Panc1 (cell line): Measurements from ENCODE around the gene KMT5C. TPM values are rescaled to one million over a fixed set of nuclear protein-coding genes. Genes with fewer than 3 reads are reported as not detected.

Experiments used
- ATAC-seq: fragments of 200-7000 bp; cut with Tn5 transposase; 2 replicates; pipeline ENCODE4 v1.9.1; 2020; ENCODE audit warnings: mild to moderate bottlenecking, moderate library complexity
- BruUV-seq: library from RNA; stranded (reverse); fragments of 400-500 nt; replicated peaks from 2 replicates; lab custom pipeline; 2021; lab: Mats Ljungman, UMichigan
- CTCF ChIA-PET: fragments of 300-600 bp; sonication (Branson Sonifier 250); formaldehyde crosslinking; loops from one replicate; lab custom pipeline; 2022; ENCODE audit warnings: antibody characterized with exemption; lab: Charles Lee
- POLR2A ChIA-PET: fragments of 300-600 bp; sonication (Branson Sonifier 250); formaldehyde crosslinking; loops from one replicate; lab custom pipeline; 2022; ENCODE audit warnings: antibody characterized with exemption; lab: Charles Lee
- DNase-seq: peaks from one replicate; pipeline ENCODE4 v3.0.0-alpha.2; 2010; ENCODE audit warnings: low read depth, low spot score
- H3K27ac ChIP-seq: 2 replicates; pipeline ENCODE4 v1.5.1; 2011; ENCODE audit warnings: mild to moderate bottlenecking, low read length, inconsistent platforms
- H3K27me3 ChIP-seq: fragments of 200-500 bp; sonication (Bioruptor generic); 2 replicates; pipeline ENCODE4 v1.6.0; 2014; ENCODE audit warnings: low read length, inconsistent platforms; ENCODE audit not compliant: control insufficient read depth, insufficient read depth
- H3K36me3 ChIP-seq: fragments of 200-500 bp; sonication (Bioruptor generic); 2 replicates; pipeline ENCODE4 v1.5.1; 2014; ENCODE audit warnings: inconsistent platforms, mild to moderate bottlenecking, low read length, moderate library complexity; ENCODE audit not compliant: control insufficient read depth, insufficient read depth
- H3K4me1 ChIP-seq: 2 replicates; pipeline ENCODE4 v1.5.1; 2011; ENCODE audit warnings: inconsistent platforms, mild to moderate bottlenecking, low read length, moderate library complexity; ENCODE audit not compliant: control insufficient read depth, insufficient read depth
- H3K4me3 ChIP-seq, 2 experiments: 2 replicates each; pipeline ENCODE4 v1.5.1; 2011 to 2012; ENCODE audit warnings: low read depth in 2 of 2, low read length in 2 of 2, mild to moderate bottlenecking in 2 of 2, inconsistent platforms in 1 of 2, moderate library complexity in 1 of 2
- H3K9me3 ChIP-seq: fragments of 200-500 bp; sonication (Bioruptor generic); 2 replicates; pipeline ENCODE4 v1.5.1; 2014; ENCODE audit warnings: low read depth, mild to moderate bottlenecking, inconsistent platforms, low read length, moderate library complexity; ENCODE audit not compliant: control insufficient read depth, insufficient read depth
- CTCF ChIP-seq: fragments of 450-650 bp; IDR thresholded peaks from 2 replicates; pipeline ENCODE4 v1.5.1; 2017; ENCODE audit warnings: mild to moderate bottlenecking
- POLR2AphosphoS5 ChIP-seq: IDR thresholded peaks from 2 replicates; pipeline ENCODE4 v1.6.1; 2012; ENCODE audit warnings: mild to moderate bottlenecking, low read depth, low read length, moderate library complexity
- REST ChIP-seq, 2 experiments: IDR thresholded peaks; 2 replicates each; pipeline ENCODE4 v1.6.1; 2011 to 2012; ENCODE audit warnings: low read depth in 2 of 2, control low read depth in 1 of 2, low read length in 1 of 2, mild to moderate bottlenecking in 1 of 2, moderate library complexity in 1 of 2; ENCODE audit not compliant: insufficient read depth in 1 of 2
- SIN3A ChIP-seq: IDR thresholded peaks from 2 replicates; pipeline ENCODE4 v1.6.1; 2012; ENCODE audit warnings: low read depth, mild to moderate bottlenecking, low read length, moderate library complexity, borderline replicate concordance; ENCODE audit not compliant: insufficient read depth
- TCF7L2 ChIP-seq: IDR thresholded peaks from 2 replicates; pipeline ENCODE4 v1.6.1; 2011; ENCODE audit warnings: mild to moderate bottlenecking, low read depth, low read length, inconsistent platforms
- in situ Hi-C: cut with HindIII; loops from 2 replicates; pipeline ENCODE4 v1.10.0; 2016; ENCODE audit warnings: low sequenced_read_pairs, low pct_unique_long_range_greater_than_20kb
- intact Hi-C: fragments of 100-400 bp; cut with micrococcal nuclease; formaldehyde crosslinking; loops from one replicate; pipeline ENCODE4 v1.10.0; 2022; ENCODE audit not compliant: unreplicated experiment
- total RNA-seq: library from RNA; stranded (reverse); gene quantifications from one replicate; pipeline ENCODE4 v1.2.1, GENCODE V29; 2021; ENCODE audit not compliant: unreplicated experiment

The KMT5C gene
- total RNA-seq, 1 experiment from 2014 or later: 30.6 TPM

DNA sequence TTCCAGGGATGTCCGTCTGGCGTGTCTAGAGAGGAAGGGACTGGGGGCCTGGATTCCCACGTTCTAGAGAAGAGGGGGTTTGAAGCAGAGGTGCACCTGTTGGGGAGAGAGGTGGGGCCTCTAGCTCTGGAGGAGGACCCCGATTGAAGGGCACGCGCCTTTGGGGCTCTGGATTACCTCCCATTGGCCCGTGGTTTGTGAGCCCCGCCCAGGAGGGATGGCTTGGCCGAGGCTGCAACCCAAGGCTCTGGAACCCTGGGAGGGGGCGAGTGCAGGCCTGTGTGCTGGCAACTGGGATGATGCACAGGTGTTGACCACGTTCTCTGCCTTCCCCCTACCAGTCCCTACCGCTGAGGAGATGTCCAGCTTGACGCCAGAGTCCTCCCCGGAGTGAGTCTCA is 34.7 kb upstream of the KMT5C start:
- POLR2A ChIA-PET: no interaction called here

GRCh38 chr19:55305491-55305890 is 34.2 kb upstream of the KMT5C start:
- H3K9me3 ChIP-seq: no peaks in the 10 kb centered on the region
- no peak overlapping the region for H3K4me3 ChIP-seq
- peaks cover 8% of the 10 kb centered on the region for H3K4me1 ChIP-seq
- ATAC-seq (peak; percentile 78), DNase-seq (no peak)
- TF ChIP-seq CTCF: no peak
- no peaks in the 10 kb centered on the region for H3K36me3 ChIP-seq
- BruUV-seq: no TSS peak
- intact Hi-C loops: no loop called here
- CTCF ChIA-PET: no interaction called here
- no peak overlapping the region for H3K27ac ChIP-seq
- in situ Hi-C loops: no loop called here
- H3K27me3 ChIP-seq: no peaks in the 10 kb centered on the region
- POLR2A ChIA-PET: no interaction called here

More for the DNA sequence above, 34.7 kb upstream of the KMT5C start:
- BruUV-seq: no TSS peak
- H3K27me3 ChIP-seq: no peaks in the 10 kb centered on the region
- in situ Hi-C loops: no loop called here
- no peak for TF ChIP-seq TCF7L2
- intact Hi-C loops: no loop called here
- no peak overlapping the region for H3K27ac ChIP-seq
- peaks cover 8% of the 10 kb centered on the region for H3K4me1 ChIP-seq
- no peak for DNase-seq
- no peaks in the 10 kb centered on the region for H3K36me3 ChIP-seq
- ATAC-seq: peak; percentile 9; the same call in 1 of the 2 replicates
- H3K9me3 ChIP-seq: no peaks in the 10 kb centered on the region
- CTCF ChIA-PET: no interaction called here
- H3K4me3 ChIP-seq: no peak overlapping the region

DNA sequence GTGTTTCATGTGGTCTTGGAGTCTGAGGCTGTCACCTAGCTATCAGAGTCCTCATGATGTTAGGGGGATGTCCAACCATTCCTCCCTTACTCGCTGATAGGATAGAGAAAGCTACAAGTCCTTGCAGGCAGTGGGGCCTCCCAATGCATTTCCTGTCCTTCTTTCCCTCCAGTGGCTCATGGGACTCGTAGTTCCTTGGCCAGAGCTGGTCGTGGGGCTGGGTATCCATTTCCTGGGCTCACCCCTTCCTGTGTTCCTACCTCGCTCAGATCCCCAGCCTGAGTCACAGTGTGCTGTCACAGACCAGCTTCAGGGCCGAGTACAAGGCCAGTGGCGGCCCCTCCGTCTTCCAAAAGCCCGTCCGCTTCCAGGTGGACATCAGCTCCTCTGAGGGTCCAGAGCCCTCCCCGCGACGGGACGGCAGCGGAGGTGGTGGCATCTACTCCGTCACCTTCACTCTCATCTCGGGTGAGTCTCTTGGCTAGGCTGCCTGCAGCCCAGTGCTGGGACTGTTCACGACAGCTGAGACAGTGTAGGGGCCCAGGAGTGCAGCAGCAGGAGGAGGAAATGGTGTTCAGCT is 33.6 kb upstream of the KMT5C start:
- Histone ChIP-seq H3K27ac (no peak overlapping the region), H3K4me1 (peaks cover 5% of the 10 kb centered on the region), H3K4me3 (no peak overlapping the region), H3K9me3 (no peaks in the 10 kb centered on the region), H3K27me3 (no peaks in the 10 kb centered on the region), H3K36me3 (no peaks in the 10 kb centered on the region)
- no peak for ATAC-seq
- no peak for DNase-seq
- BruUV-seq: no TSS peak
- intact Hi-C loops: no loop called here
- in situ Hi-C loops: no loop called here
- ChIA-PET CTCF (interaction anchor here (0.8 kb wide), 1 partner anchor 33 kb away, joined by 3 read pairs; the partner anchor contains the start of gene KMT5C), POLR2A (interaction anchor here (0.6 kb wide), 1 partner anchor 29 kb away, joined by 8 read pairs; no protein-coding TSS in a partner anchor)
- TF ChIP-seq CTCF (no peak), POLR2AphosphoS5 (no peak), SIN3A (no peak), REST (IDR thresholded peaks at IDR 0.05; ENCODE audit: insufficient read depth in 1 of 2, low read depth in 2 of 2, low read length in 1 of 2) (no peak), TCF7L2 (no peak)
